GM21825 (cell line): ENCODE measurements around the gene ANKS1B.
"Not testable (repeated sequence)": the region's sequence is repeated elsewhere in the genome, so short reads cannot be mapped to it uniquely, and the experiment has no call there.

ENCODE experiments used
- ATAC-seq: cut with Tn5 transposase; IDR thresholded peaks from one replicate; pipeline ENCODE4 v1.9.1; 2021; ENCODE audit warnings: mild to moderate bottlenecking, moderate library complexity; ENCODE audit not compliant: unreplicated experiment

Gene ANKS1B

GRCh38 chr12:99389751-99390150 is 595.0 kb downstream of the ANKS1B start:
- no peak for ATAC-seq

- no peak for ATAC-seq
Observed at GRCh38 chr12:99388671-99389195, 596.0 kb downstream of the ANKS1B start.

GRCh38 chr12:99387661-99388060 is 597.1 kb downstream of the ANKS1B start:
- no peak for ATAC-seq

- ATAC-seq: no peak
Observed at GRCh38 chr12:99386907-99387306, 597.8 kb downstream of the ANKS1B start.

- no peak for ATAC-seq
Observed at GRCh38 chr12:99383258-99383657, 601.5 kb downstream of the ANKS1B start.

GRCh38 chr12:99381992-99382391 is 602.7 kb downstream of the ANKS1B start:
- ATAC-seq: peak; percentile 81

GRCh38 chr12:99380701-99381100 is 604.0 kb downstream of the ANKS1B start:
- ATAC-seq: no peak

- no peak for ATAC-seq
Observed at GRCh38 chr12:99374023-99374422, 610.7 kb downstream of the ANKS1B start.

- no peak for ATAC-seq
Observed at GRCh38 chr12:99372257-99372920, 612.3 kb downstream of the ANKS1B start.

GRCh38 chr12:99370421-99371138 is 614.2 kb downstream of the ANKS1B start:
- no peak for ATAC-seq

GRCh38 chr12:99367181-99367580 is 617.6 kb downstream of the ANKS1B start:
- no peak for ATAC-seq

- ATAC-seq: no peak
Observed at GRCh38 chr12:99352269-99352668, 632.5 kb downstream of the ANKS1B start.

GRCh38 chr12:99343960-99344359 is 640.8 kb downstream of the ANKS1B start:
- no peak for ATAC-seq

- ATAC-seq: no peak
Observed at GRCh38 chr12:99339663-99340062, 645.1 kb downstream of the ANKS1B start.

GRCh38 chr12:99334285-99335056 is 650.3 kb downstream of the ANKS1B start:
- no peak for ATAC-seq

GRCh38 chr12:99332936-99333591 is 651.7 kb downstream of the ANKS1B start:
- ATAC-seq: no peak

GRCh38 chr12:99330216-99330615 is 654.5 kb downstream of the ANKS1B start:
- no peak for ATAC-seq

GRCh38 chr12:99321210-99321609 is 663.5 kb downstream of the ANKS1B start:
- not testable (repeated sequence) for ATAC-seq

GRCh38 chr12:99311373-99311772 is 673.4 kb downstream of the ANKS1B start:
- no peak for ATAC-seq

GRCh38 chr12:99309812-99310211 is 674.9 kb downstream of the ANKS1B start:
- no peak for ATAC-seq

GRCh38 chr12:99302874-99303273 is 681.9 kb downstream of the ANKS1B start:
- ATAC-seq: no peak
